ENCODE data around the gene KLF4. TPM values are rescaled to one million over a fixed set of nuclear protein-coding genes. Genes with fewer than 3 reads are reported as not detected.

Gene KLF4
- total RNA-seq: 10 to 100 TPM; 41.9 to 87.5 (median 63.7) TPM

- Histone ChIP-seq H3K27me3 (no peaks in the 10 kb centered on the region), H3K27ac (replicated peaks in 1 of 4) (peak within 1 kb of the TSS; percentile 94 to 96 (median 95)), H3K4me3 (peak within 1 kb of the TSS; percentile 80 to 94 (median 88)), H3K9me3 (no peaks in the 10 kb centered on the region), H3K36me3 (peaks cover 0 to 33% (median 21%) of the 10 kb centered on the region in 4 donors), H3K4me1 (peaks cover 21 to 54% (median 52%) of the 10 kb centered on the region in 4 donors)
- peak; percentile 99 for DNase-seq (ENCODE audit: extremely low spot score)
- intact Hi-C loops (cut with DNase I): loop anchor here (1.0 to 10.0 kb wide), 7 partner anchors 147 to 653 kb away; no protein-coding TSS in a partner anchor
- under 1% methylated on average over 42 of the region's 101 CpGs for WGBS
- TF ChIP-seq EP300 (IDR thresholded peaks at IDR 0.05) (peak; percentile 15), CTCF (IDR thresholded peaks at IDR 0.05) (no peak), POLR2AphosphoS5 (IDR thresholded peaks at IDR 0.05) (peak in 1 of 2 donors; percentile 92), POLR2A (IDR thresholded peaks at IDR 0.05; ENCODE audit: low read depth) (peak; percentile 81)
Measured at GRCh38 chr9:107489687-107490605, at the start of gene KLF4. TSS of gene KLF4 (minus strand) at chr9:107489769. CDS start at chr9:107489172, 597 bp downstream.

DNA sequence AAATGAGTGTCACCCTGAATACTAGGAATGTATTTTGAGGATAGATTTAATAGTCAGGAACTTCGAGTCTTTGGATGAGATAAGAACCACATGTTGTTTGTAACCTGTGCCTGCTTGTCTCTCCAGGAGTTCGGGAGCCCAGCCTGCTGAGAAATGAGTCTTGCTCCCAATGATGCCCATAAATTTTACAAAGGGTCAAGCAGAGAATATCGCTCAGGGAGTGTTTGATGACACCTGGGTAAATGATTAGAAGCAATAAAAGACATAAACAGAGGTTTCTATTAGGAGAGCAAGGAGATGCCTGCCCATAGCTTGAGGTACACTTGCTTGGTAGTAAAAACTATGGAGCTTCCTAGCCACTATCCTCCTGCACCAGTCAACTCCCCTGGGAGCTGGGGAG lies 46.9 kb upstream of the KLF4 start:
- H3K27me3 ChIP-seq: no peaks in the 10 kb centered on the region
- no peak for TF ChIP-seq CTCF (IDR thresholded peaks at IDR 0.05)
- no peak for TF ChIP-seq EP300 (IDR thresholded peaks at IDR 0.05)
- TF ChIP-seq POLR2AphosphoS5 (IDR thresholded peaks at IDR 0.05): no peak
- no peak for TF ChIP-seq POLR2A (IDR thresholded peaks at IDR 0.05; ENCODE audit: low read depth)
- H3K9me3 ChIP-seq: no peaks in the 10 kb centered on the region
- intact Hi-C loops (cut with DNase I): no loop called here
- no peak overlapping the region for H3K4me3 ChIP-seq
- no peak for DNase-seq (ENCODE audit: extremely low spot score)
- no peaks in the 10 kb centered on the region for H3K36me3 ChIP-seq
- 68% methylated on average over 3 of the region's 3 CpGs for WGBS
- H3K4me1 ChIP-seq: peaks cover 0 to 14% (median 4%) of the 10 kb centered on the region in 4 donors
- H3K27ac ChIP-seq (replicated peaks in 1 of 4): no peak overlapping the region

DNA sequence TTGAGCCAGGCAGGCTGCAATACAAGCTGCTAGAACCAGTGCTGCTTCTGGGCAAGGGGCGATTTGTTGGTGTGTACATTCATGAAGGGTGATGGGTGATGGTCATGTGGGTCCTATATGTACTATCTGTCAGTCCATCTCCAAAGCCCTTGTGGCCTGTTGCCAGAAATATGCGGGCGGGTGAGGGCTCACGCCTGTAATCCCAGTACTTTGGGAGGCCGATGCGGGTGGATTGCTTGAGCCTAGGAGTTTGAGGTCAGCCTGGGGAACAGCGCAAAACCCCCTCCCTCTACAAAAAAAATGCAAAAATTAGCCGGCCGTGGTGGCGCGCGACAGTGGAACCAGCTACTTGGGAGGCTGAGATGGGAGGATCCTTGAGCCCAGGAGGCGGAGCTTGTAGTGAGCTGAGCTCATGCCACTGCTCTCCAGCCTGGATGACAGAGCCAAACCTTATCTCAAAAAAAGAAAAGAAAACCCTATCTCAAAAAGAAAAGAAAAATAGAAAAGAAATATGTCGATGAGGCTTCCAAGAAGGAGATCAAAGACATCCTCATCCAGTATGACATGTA lies 45.0 kb upstream of the KLF4 start:
- 94% methylated on average over 14 of the region's 14 CpGs for WGBS
- Histone ChIP-seq H3K4me3 (no peak overlapping the region), H3K36me3 (no peaks in the 10 kb centered on the region), H3K27ac (replicated peaks in 1 of 4) (no peak overlapping the region), H3K9me3 (no peaks in the 10 kb centered on the region), H3K27me3 (no peaks in the 10 kb centered on the region), H3K4me1 (peaks cover 0 to 3% (median under 1%) of the 10 kb centered on the region in 4 donors)
- TF ChIP-seq EP300 (IDR thresholded peaks at IDR 0.05): no peak
- no peak for TF ChIP-seq CTCF (IDR thresholded peaks at IDR 0.05)
- TF ChIP-seq POLR2A (IDR thresholded peaks at IDR 0.05; ENCODE audit: low read depth): no peak
- no peak for TF ChIP-seq POLR2AphosphoS5 (IDR thresholded peaks at IDR 0.05)
- DNase-seq (ENCODE audit: extremely low spot score): no peak
- intact Hi-C loops (cut with DNase I): no loop called here

DNA sequence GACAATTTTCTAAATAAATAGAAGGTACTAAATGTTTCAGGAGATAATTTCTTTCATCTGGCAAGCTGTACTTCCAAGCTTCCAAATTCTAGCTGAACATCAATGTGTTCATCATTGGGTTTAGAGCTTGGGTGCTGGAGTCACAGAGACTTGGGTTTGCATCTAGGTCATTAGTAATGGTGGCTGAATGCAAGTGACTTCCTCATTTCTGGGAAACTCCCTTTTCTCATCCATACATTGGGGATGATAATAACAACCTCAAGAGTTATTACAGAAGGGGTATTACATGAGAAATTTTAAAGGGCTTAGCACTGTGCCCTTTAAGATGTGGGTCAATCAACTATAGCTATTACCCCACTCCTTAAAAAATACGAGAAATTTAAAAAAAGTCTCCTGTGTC lies 41.1 kb upstream of the KLF4 start:
- intact Hi-C loops (cut with DNase I): no loop called here
- WGBS: 87% methylated on average over 1 of the region's 1 CpG
- no peak for TF ChIP-seq EP300 (IDR thresholded peaks at IDR 0.05)

GRCh38 chr9:107528686-107529085 lies 39.1 kb upstream of the KLF4 start:
- Histone ChIP-seq H3K27ac (replicated peaks in 1 of 4) (no peak overlapping the region), H3K4me3 (no peak overlapping the region), H3K27me3 (no peaks in the 10 kb centered on the region), H3K9me3 (no peaks in the 10 kb centered on the region), H3K4me1 (no peaks in the 10 kb centered on the region), H3K36me3 (no peaks in the 10 kb centered on the region)
- no peak for DNase-seq (ENCODE audit: extremely low spot score)
- no peak for TF ChIP-seq EP300 (IDR thresholded peaks at IDR 0.05)
- TF ChIP-seq POLR2A (IDR thresholded peaks at IDR 0.05; ENCODE audit: low read depth): no peak
- TF ChIP-seq POLR2AphosphoS5 (IDR thresholded peaks at IDR 0.05): no peak
- no peak for TF ChIP-seq CTCF (IDR thresholded peaks at IDR 0.05)
- 97% methylated on average over 6 of the region's 6 CpGs for WGBS
- intact Hi-C loops (cut with DNase I): no loop called here

More for the DNA sequence above, 41.1 kb upstream of the KLF4 start:
- no peaks in the 10 kb centered on the region for H3K4me1 ChIP-seq
- H3K4me3 ChIP-seq: no peak overlapping the region
- no peaks in the 10 kb centered on the region for H3K36me3 ChIP-seq
- no peak for DNase-seq (ENCODE audit: extremely low spot score)
- H3K9me3 ChIP-seq: no peaks in the 10 kb centered on the region
- no peak overlapping the region for H3K27ac ChIP-seq (replicated peaks in 1 of 4)
- H3K27me3 ChIP-seq: no peaks in the 10 kb centered on the region
